ENCODE data around the gene SCUBE1. TPM values are rescaled to one million over a fixed set of nuclear protein-coding genes. Genes with fewer than 3 reads are reported as not detected.

SCUBE1 gene
- polyA plus RNA-seq, 1 of the 3 experiments (the other 2 are of a cell fraction) = 0.56 TPM

DNA sequence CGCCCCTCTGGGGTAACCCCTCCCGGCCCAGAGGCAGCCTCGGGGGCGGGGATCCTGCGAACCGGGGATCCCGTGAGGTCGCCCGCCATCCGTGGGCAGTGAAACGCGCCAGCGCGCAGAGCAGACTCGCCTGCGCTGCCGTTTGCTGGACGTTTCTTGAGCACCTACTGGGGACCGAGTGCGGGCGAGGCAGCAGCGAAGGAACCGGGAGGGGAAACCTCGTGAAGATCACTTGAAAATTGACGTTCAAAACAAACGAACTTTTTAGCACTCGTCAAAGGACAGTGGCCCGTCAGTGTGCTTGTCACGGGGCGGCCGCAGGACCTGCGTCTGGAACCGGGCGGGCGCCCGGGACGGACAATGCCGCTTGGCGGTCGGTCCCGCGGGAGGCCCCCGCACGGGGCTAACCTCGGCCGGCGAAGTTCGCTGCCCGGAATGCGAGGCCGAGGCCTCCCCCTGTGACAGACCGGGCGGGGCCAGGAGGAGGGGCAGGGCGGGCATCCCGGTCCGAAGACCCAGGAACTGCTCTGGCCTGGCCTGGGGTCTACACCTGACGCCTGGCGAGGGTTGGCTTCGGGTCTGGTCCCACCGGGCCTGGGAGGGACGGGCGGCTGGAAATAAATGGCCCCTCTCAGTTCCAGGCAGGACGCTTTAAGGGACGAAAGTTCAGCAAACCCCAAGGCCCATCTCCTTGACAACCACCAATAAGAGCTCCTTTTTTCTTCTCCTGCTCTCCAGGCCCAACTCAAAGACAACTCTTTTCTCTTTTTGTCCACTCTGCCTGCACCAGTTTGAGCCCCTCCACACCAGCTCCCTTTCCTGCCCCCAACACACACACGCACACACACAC lies 723 bp upstream of the SCUBE1 start:
- H3K9ac ChIP-seq = no peak overlapping the region
- H3K27me3 ChIP-seq (ENCODE audit: insufficient read depth) = no peaks in the 10 kb centered on the region
- H3K9me3 ChIP-seq = no peaks in the 10 kb centered on the region
- POLR2A ChIA-PET = interaction anchor here (0.7 kb wide), 2 partner anchors 56 to 70 kb away, joined by 3 to 4 read pairs; no protein-coding TSS in a partner anchor
- no peak for DNase-seq
- H3K4me2 ChIP-seq = no peak overlapping the region
- 41% methylated on average over 5 of the region's 65 CpGs for WGBS (ENCODE audit: low lambda C conversion rate)
- H3K4me1 ChIP-seq (ENCODE audit: control insufficient read depth in 1 of 2, insufficient read depth in 2 of 2, low read depth in 1 of 2, low read length in 1 of 2) = peaks cover 0 to 6% of the 10 kb centered on the region in 2 experiments; a peak in 1 of 4 replicates
- H3F3A ChIP-seq (replicated peaks; ENCODE audit: insufficient read depth) = no peaks in the 10 kb centered on the region
- no peaks in the 10 kb centered on the region for H3K9me2 ChIP-seq
- no peaks in the 10 kb centered on the region for H3K36me3 ChIP-seq (replicated peaks in 1 of 2; ENCODE audit: control insufficient read depth in 1 of 2, insufficient read depth in 2 of 2, low read length in 1 of 2)
- CTCF ChIA-PET = interaction anchor here (0.6 to 5.6 kb wide), 6 partner anchors 52 to 1202 kb away, joined by 3 to 207 read pairs (median 18); no protein-coding TSS in a partner anchor
- H3K79me2 ChIP-seq (ENCODE audit: insufficient read depth) = no peaks in the 10 kb centered on the region
- H3K4me3 ChIP-seq (ENCODE audit: low read depth in 2 of 2, low read length in 1 of 2) = no peak overlapping the region
- no peak overlapping the region for H3K27ac ChIP-seq (ENCODE audit: low read depth in 2 of 2, low read length in 1 of 2)
- TF ChIP-seq ELF1 (IDR thresholded peaks at IDR 0.05) = no peak
- TF ChIP-seq GABPA (IDR thresholded peaks at IDR 0.05; ENCODE audit: low read depth) = no peak
- H4K20me1 ChIP-seq (ENCODE audit: insufficient read depth) = no peaks in the 10 kb centered on the region
- no peak overlapping the region for H2AFZ ChIP-seq (ENCODE audit: low read depth)

DNA sequence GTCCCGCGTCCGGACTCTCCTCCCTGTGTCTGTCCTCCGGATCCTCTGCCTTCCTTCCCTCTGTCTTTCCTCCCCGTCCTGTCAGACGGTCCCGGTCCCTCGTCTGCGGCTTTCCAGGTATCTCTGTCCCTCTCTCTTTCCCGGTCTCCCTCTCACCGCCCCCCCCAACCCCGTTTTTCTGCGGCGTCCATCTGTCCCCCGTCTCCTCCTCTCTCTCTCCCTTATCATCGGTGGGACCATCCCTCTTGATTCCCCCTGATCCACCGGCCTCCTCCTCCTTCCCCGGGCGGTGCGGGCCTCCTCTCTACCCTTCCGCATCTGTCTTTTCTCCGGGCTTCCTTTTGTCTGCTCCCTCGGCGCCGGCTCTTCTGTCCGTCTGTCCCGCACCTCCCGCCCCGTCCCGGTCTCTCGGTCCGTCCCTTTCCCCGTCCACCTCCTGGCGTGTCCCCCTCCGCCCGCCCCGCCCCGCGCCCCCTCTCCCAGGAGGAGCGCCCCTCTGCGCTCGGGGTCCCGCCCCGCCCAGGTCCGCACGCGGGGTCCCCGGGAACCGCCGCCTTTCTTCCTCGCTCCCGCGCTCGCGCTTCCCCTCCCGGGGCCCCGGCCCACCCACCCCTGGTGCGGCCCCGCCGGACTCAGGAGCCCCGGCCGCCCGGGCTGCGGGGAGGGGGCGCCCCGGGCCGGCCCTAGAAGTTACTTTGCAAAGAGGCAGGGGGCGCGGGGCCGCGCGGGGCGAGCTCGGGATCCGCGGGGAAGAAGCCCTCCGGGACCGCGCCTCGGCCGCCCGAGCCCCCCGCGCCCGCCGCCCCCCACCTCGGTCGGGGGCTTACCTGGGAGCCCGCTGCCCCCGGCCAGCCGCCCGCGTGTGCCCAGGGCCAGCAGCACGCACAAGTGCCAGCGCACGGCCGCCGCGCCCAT lies 568 bp downstream of the SCUBE1 start:
- no peaks in the 10 kb centered on the region for H3K9me2 ChIP-seq
- H3K79me2 ChIP-seq (ENCODE audit: insufficient read depth) = no peaks in the 10 kb centered on the region
- H2AFZ ChIP-seq (ENCODE audit: low read depth) = no peak overlapping the region
- no peaks in the 10 kb centered on the region for H3K36me3 ChIP-seq (replicated peaks in 1 of 2; ENCODE audit: control insufficient read depth in 1 of 2, insufficient read depth in 2 of 2, low read length in 1 of 2)
- ChIA-PET CTCF (interaction anchor here (5.6 kb wide), 1 partner anchor 68 kb away, joined by 207 read pairs; no protein-coding TSS in a partner anchor), POLR2A (no interaction called here)
- peaks cover 0 to 6% of the 10 kb centered on the region in 2 experiments; a peak in 1 of 4 replicates for H3K4me1 ChIP-seq (ENCODE audit: control insufficient read depth in 1 of 2, insufficient read depth in 2 of 2, low read depth in 1 of 2, low read length in 1 of 2)
- peak; percentile 49 for DNase-seq
- 6% methylated on average over 29 of the region's 99 CpGs for WGBS (ENCODE audit: low lambda C conversion rate)
- no peaks in the 10 kb centered on the region for H4K20me1 ChIP-seq (ENCODE audit: insufficient read depth)
- H3K4me3 ChIP-seq (ENCODE audit: low read depth in 2 of 2, low read length in 1 of 2) = peak overlapping the region in 1 of 2 experiments; percentile 38; a peak in 2 of 4 replicates
- no peaks in the 10 kb centered on the region for H3K9me3 ChIP-seq
- no peaks in the 10 kb centered on the region for H3F3A ChIP-seq (replicated peaks; ENCODE audit: insufficient read depth)
- no peak overlapping the region; a peak in 1 of 4 replicates for H3K27ac ChIP-seq (ENCODE audit: low read depth in 2 of 2, low read length in 1 of 2)
- TF ChIP-seq RXRA (IDR thresholded peaks at IDR 0.05; ENCODE audit: borderline replicate concordance, low read depth) = no peak
- no peak for TF ChIP-seq FOXJ3 (CRISPR knock-in tag; IDR thresholded peaks at IDR 0.05)
- no peak for TF ChIP-seq RAD21 (IDR thresholded peaks at IDR 0.05; ENCODE audit: low read length)
- TF ChIP-seq REST (IDR thresholded peaks at IDR 0.05; ENCODE audit: low read depth, low read length) = no peak
- TF ChIP-seq TEAD4 (IDR thresholded peaks at IDR 0.05; ENCODE audit: borderline replicate concordance, insufficient read depth) = no peak
- TF ChIP-seq, protein P1, sequence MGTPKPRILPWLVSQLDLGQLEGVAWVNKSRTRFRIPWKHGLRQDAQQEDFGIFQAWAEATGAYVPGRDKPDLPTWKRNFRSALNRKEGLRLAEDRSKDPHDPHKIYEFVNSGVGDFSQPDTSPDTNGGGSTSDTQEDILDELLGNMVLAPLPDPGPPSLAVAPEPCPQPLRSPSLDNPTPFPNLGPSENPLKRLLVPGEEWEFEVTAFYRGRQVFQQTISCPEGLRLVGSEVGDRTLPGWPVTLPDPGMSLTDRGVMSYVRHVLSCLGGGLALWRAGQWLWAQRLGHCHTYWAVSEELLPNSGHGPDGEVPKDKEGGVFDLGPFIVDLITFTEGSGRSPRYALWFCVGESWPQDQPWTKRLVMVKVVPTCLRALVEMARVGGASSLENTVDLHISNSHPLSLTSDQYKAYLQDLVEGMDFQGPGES (IDR thresholded peaks at IDR 0.05; ENCODE audit: low read depth, low read length) = no peak
- TF ChIP-seq, protein P2, sequence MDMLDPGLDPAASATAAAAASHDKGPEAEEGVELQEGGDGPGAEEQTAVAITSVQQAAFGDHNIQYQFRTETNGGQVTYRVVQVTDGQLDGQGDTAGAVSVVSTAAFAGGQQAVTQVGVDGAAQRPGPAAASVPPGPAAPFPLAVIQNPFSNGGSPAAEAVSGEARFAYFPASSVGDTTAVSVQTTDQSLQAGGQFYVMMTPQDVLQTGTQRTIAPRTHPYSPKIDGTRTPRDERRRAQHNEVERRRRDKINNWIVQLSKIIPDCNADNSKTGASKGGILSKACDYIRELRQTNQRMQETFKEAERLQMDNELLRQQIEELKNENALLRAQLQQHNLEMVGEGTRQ (IDR thresholded peaks at IDR 0.05; ENCODE audit: borderline replicate concordance, low read depth, low read length) = no peak
- no peak for TF ChIP-seq TAF1 (IDR thresholded peaks at IDR 0.05; ENCODE audit: borderline replicate concordance, low read depth, low read length)
- TF ChIP-seq CHD2 (IDR thresholded peaks at IDR 0.05; ENCODE audit: low read length, partially characterized antibody) = no peak
- TF ChIP-seq FOXM1 (IDR thresholded peaks at IDR 0.05; ENCODE audit: low read depth) = no peak
- no peak for TF ChIP-seq RCOR1 (IDR thresholded peaks at IDR 0.05; ENCODE audit: low read length)
- TF ChIP-seq FOSL2 (IDR thresholded peaks at IDR 0.05; ENCODE audit: borderline replicate concordance, low read depth) = no peak
- TF ChIP-seq MAX (IDR thresholded peaks at IDR 0.05; ENCODE audit: low read depth) = no peak
- no peak overlapping the region for H3K9ac ChIP-seq
- H3K4me2 ChIP-seq = no peak overlapping the region
- no peaks in the 10 kb centered on the region for H3K27me3 ChIP-seq (ENCODE audit: insufficient read depth)

All from SK-N-SH (cell line).